ENCODE results near the gene CSKMT. TPM values are rescaled to one million over a fixed set of nuclear protein-coding genes. Genes with fewer than 3 reads are reported as not detected.

CSKMT gene
- total and polyA plus RNA-seq, 2 donors (not counting 3 experiments of a cell fraction or from before 2014, with no cell fraction given), result 7.8 to 38.1 TPM

GRCh38 chr11:62654297-62654696, 10.8 kb upstream of the CSKMT start:
- dilution Hi-C loops (cut with MboI; ENCODE audit: extremely low pct_ligation_motif_present, low sequenced_read_pairs) (no loop called here), intact Hi-C loops (cut with micrococcal nuclease) (loop anchor here (5.0 kb wide), 1 partner anchor 53 kb away; the partner anchor contains the start of genes BSCL2 and GNG3)
- Histone ChIP-seq H2AFZ (ENCODE audit: low read depth, low read length) (peak overlapping the region; percentile 26), H3K27me3 (ENCODE audit: control insufficient read depth in 2 of 2, insufficient read depth in 2 of 2, low read length in 2 of 2) (no peaks in the 10 kb centered on the region), H3K4me3 (replicated peaks in 1 of 3; ENCODE audit: insufficient read depth in 1 of 3, low read depth in 1 of 3, low read length in 3 of 3) (no peak overlapping the region), H3K9ac (replicated peaks; ENCODE audit: extremely low read depth, insufficient read depth, low read length) (no peak overlapping the region), H3K9me3 (replicated peaks; ENCODE audit: control insufficient read depth, insufficient read depth, low read length) (no peaks in the 10 kb centered on the region), H3K4me1 (ENCODE audit: control insufficient read depth, extremely low read depth, insufficient read depth, low read length) (peaks cover 2% of the 10 kb centered on the region), H3K27ac (ENCODE audit: insufficient read depth, low read depth, low read length) (no peak overlapping the region), H3K9me1 (replicated peaks; ENCODE audit: control insufficient read depth, extremely low read depth, insufficient read depth, low read length) (no peaks in the 10 kb centered on the region), H3K79me2 (ENCODE audit: control insufficient read depth, insufficient read depth, low read length) (peaks cover 21% of the 10 kb centered on the region), H3K36me3 (ENCODE audit: control insufficient read depth in 2 of 2, extremely low read depth in 1 of 2, insufficient read depth in 2 of 2, low read length in 2 of 2) (peaks cover under 1 to 5% of the 10 kb centered on the region in 2 experiments), H3K4me2 (ENCODE audit: insufficient read depth, low read length) (no peak overlapping the region), H4K20me1 (replicated peaks; ENCODE audit: control insufficient read depth, extremely low read depth, insufficient read depth, low read length) (no peaks in the 10 kb centered on the region)
- DNase-seq (ENCODE audit: low read depth, low spot score), result no peak
- no TSS peak for BruUV-seq (replicated peaks)
- POLR2A ChIA-PET, result interaction anchor here (5.3 kb wide), 1 partner anchor 11 kb away, joined by 71 read pairs; the partner anchor contains the start of genes C11orf98 and CSKMT
- no peak for TF ChIP-seq MYC (IDR thresholded peaks at IDR 0.05; ENCODE audit: low read depth, low read length)
- TF ChIP-seq FOS (IDR thresholded peaks at IDR 0.05; ENCODE audit: borderline replicate concordance, insufficient read depth, low read length), result no peak
- no peak for TF ChIP-seq GATA2 (IDR thresholded peaks at IDR 0.05; ENCODE audit: insufficient read depth, insufficient read length, low read depth, low read length)
- TF ChIP-seq, protein P1, sequence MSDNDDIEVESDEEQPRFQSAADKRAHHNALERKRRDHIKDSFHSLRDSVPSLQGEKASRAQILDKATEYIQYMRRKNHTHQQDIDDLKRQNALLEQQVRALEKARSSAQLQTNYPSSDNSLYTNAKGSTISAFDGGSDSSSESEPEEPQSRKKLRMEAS (IDR thresholded peaks at IDR 0.05; ENCODE audit: insufficient read depth, insufficient read length), result no peak
- TF ChIP-seq POLR2A (IDR thresholded peaks at IDR 0.05; ENCODE audit: low read depth, low read length), result no peak
- TF ChIP-seq JUN (IDR thresholded peaks at IDR 0.05; ENCODE audit: borderline replicate concordance, insufficient read depth, insufficient read length, low read depth), result no peak
- TF ChIP-seq, protein P2, sequence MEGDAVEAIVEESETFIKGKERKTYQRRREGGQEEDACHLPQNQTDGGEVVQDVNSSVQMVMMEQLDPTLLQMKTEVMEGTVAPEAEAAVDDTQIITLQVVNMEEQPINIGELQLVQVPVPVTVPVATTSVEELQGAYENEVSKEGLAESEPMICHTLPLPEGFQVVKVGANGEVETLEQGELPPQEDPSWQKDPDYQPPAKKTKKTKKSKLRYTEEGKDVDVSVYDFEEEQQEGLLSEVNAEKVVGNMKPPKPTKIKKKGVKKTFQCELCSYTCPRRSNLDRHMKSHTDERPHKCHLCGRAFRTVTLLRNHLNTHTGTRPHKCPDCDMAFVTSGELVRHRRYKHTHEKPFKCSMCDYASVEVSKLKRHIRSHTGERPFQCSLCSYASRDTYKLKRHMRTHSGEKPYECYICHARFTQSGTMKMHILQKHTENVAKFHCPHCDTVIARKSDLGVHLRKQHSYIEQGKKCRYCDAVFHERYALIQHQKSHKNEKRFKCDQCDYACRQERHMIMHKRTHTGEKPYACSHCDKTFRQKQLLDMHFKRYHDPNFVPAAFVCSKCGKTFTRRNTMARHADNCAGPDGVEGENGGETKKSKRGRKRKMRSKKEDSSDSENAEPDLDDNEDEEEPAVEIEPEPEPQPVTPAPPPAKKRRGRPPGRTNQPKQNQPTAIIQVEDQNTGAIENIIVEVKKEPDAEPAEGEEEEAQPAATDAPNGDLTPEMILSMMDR (IDR thresholded peaks at IDR 0.05; ENCODE audit: extremely low read depth in 1 of 2, insufficient read depth in 1 of 2, low read depth in 1 of 2, low read length in 2 of 2), result no peak
- no peak for TF ChIP-seq POLR2AphosphoS5 (IDR thresholded peaks at IDR 0.05; ENCODE audit: insufficient read depth, low read depth, low read length)
- TF ChIP-seq EZH2 (IDR thresholded peaks at IDR 0.05; ENCODE audit: borderline replicate concordance, low read depth, low read length, severe bottlenecking), result no peak
- FAIRE-seq, result no peak
- CTCF ChIA-PET, result interaction anchor here (2.4 kb wide), 1 partner anchor 11 kb away, joined by 11 read pairs; the partner anchor contains the start of genes C11orf98 and CSKMT

Measured in endothelial cell of umbilical vein (primary cell).